Caco-2 (cell line): ENCODE data around the gene IL22. TPM values are rescaled to one million over a fixed set of nuclear protein-coding genes. Genes with fewer than 3 reads are reported as not detected.
"Not testable (repeated sequence)": the region's sequence is repeated elsewhere in the genome, so short reads cannot be mapped to it uniquely, and the experiment has no call there.

ENCODE experiments used
- BruUV-seq: library from RNA; stranded (reverse); fragments of 400-500 nt; replicated peaks from 2 replicates; lab custom pipeline; 2021; lab: Mats Ljungman, UMichigan
- CTCF ChIA-PET: fragments of 300-600 bp; sonication (Branson Sonifier 250); formaldehyde crosslinking; loops from one replicate; lab custom pipeline; 2022; ENCODE audit warnings: antibody characterized with exemption; lab: Charles Lee
- POLR2A ChIA-PET: fragments of 300-600 bp; sonication (Branson Sonifier 250); formaldehyde crosslinking; loops from one replicate; lab custom pipeline; 2022; ENCODE audit warnings: antibody characterized with exemption; lab: Charles Lee
- DNase-seq, 2 experiments: peaks; one replicate each; pipeline versions ENCODE4 v3.0.0 to v3.0.0-alpha.2; 2020 to 2022
- H3K27me3 ChIP-seq: replicated peaks from 2 replicates; pipeline ENCODE4 v1.6.0; 2011; ENCODE audit warnings: low read length; ENCODE audit not compliant: control insufficient read depth, insufficient read depth
- H3K36me3 ChIP-seq: 2 replicates; pipeline ENCODE4 v1.5.1; 2011; ENCODE audit warnings: low read length; ENCODE audit not compliant: control insufficient read depth, insufficient read depth
- H3K4me1 ChIP-seq: fragments of 250-450 bp; sonication (Bioruptor Pico); 2 replicates; pipeline ENCODE4 v1.5.1; 2020; ENCODE audit warnings: mild to moderate bottlenecking
- H3K4me3 ChIP-seq: 2 replicates; pipeline ENCODE4 v1.5.1; 2011; ENCODE audit warnings: low read depth, mild to moderate bottlenecking, control low read depth, low read length
- H3K9me3 ChIP-seq: fragments of 250-450 bp; sonication (Bioruptor Pico); 2 replicates; pipeline ENCODE4 v1.5.1; 2020; ENCODE audit warnings: mild to moderate bottlenecking, moderate library complexity
- H3K27ac Mint-ChIP-seq: one replicate; pipeline ENCODE4 v1.8.0; 2022; ENCODE audit warnings: mixed read lengths; ENCODE audit not compliant: unreplicated experiment
- H3K27me3 Mint-ChIP-seq: one replicate; pipeline ENCODE4 v1.8.0; 2022; ENCODE audit warnings: mixed read lengths; ENCODE audit not compliant: insufficient read depth, unreplicated experiment
- H3K36me3 Mint-ChIP-seq: one replicate; pipeline ENCODE4 v1.8.0; 2022; ENCODE audit warnings: mild to moderate bottlenecking, mixed read lengths; ENCODE audit not compliant: insufficient read depth, unreplicated experiment
- H3K4me1 Mint-ChIP-seq: one replicate; pipeline ENCODE4 v1.8.0; 2022; ENCODE audit warnings: low read depth, mixed read lengths; ENCODE audit not compliant: unreplicated experiment
- H3K4me3 Mint-ChIP-seq: one replicate; pipeline ENCODE4 v1.8.0; 2022; ENCODE audit warnings: mild to moderate bottlenecking, moderate library complexity, mixed read lengths; ENCODE audit not compliant: unreplicated experiment
- H3K9me3 Mint-ChIP-seq: one replicate; pipeline ENCODE4 v1.8.0; 2022; ENCODE audit warnings: mixed read lengths; ENCODE audit not compliant: unreplicated experiment
- intact Hi-C: fragments of 100-400 bp; cut with micrococcal nuclease; formaldehyde crosslinking; loops from one replicate; pipeline ENCODE4 v1.10.0; 2022; ENCODE audit not compliant: unreplicated experiment
- total RNA-seq: library from RNA; stranded (reverse); gene quantifications from 2 replicates; pipeline ENCODE4 v1.2.3, GENCODE V29; 2022
- TF ChIP-seq, protein P1 (sequence below), 2 experiments: fragments of 200-600 bp in 1 of 2; IDR thresholded peaks; 1 replicate in 1 of 2; 2 replicates in 1 of 2; pipeline versions ENCODE4 v1.5.1 to v1.8.0; 2011 to 2022; ENCODE audit warnings: antibody characterized with exemption in 1 of 2, control low read depth in 1 of 2, inconsistent platforms in 1 of 2, low read depth in 1 of 2, low read length in 1 of 2, mild to moderate bottlenecking in 1 of 2, moderate library complexity in 1 of 2; ENCODE audit not compliant: insufficient read depth in 1 of 2, severe bottlenecking in 1 of 2, unreplicated experiment in 1 of 2

IL22 gene
- total RNA-seq, 1 experiment from 2014 or later = not detected

DNA sequence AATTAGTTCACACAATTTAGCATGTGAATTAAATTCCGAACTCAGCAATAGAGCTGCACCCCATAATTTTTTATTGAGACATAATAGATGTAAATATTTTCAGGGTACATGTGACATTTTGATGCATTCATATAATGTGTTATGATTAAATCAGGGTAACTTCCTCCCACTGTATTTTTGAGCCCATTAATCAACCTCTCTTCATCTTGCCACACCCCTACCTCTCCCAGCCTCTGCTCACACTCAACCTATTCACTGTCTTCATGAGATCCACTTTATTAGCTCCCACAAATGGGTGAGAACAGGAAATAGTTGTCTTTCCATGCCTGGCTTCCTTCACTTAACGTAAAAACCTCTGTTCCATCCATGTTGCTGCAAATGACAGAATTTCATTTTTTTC lies 42.5 kb downstream of the IL22 start:
- TF ChIP-seq, protein P1, sequence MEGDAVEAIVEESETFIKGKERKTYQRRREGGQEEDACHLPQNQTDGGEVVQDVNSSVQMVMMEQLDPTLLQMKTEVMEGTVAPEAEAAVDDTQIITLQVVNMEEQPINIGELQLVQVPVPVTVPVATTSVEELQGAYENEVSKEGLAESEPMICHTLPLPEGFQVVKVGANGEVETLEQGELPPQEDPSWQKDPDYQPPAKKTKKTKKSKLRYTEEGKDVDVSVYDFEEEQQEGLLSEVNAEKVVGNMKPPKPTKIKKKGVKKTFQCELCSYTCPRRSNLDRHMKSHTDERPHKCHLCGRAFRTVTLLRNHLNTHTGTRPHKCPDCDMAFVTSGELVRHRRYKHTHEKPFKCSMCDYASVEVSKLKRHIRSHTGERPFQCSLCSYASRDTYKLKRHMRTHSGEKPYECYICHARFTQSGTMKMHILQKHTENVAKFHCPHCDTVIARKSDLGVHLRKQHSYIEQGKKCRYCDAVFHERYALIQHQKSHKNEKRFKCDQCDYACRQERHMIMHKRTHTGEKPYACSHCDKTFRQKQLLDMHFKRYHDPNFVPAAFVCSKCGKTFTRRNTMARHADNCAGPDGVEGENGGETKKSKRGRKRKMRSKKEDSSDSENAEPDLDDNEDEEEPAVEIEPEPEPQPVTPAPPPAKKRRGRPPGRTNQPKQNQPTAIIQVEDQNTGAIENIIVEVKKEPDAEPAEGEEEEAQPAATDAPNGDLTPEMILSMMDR (IDR thresholded peaks at IDR 0.05; ENCODE audit: insufficient read depth in 1 of 2, low read depth in 1 of 2, low read length in 1 of 2, severe bottlenecking in 1 of 2, unreplicated experiment in 1 of 2) = no peak
- no peaks in the 10 kb centered on the region for H3K4me1 ChIP-seq
- H3K27me3 ChIP-seq = no peaks in the 10 kb centered on the region
- Mint-ChIP-seq H3K27me3 (peaks cover 19% of the 10 kb centered on the region), H3K27ac (no peak overlapping the region), H3K9me3 (no peaks in the 10 kb centered on the region), H3K36me3 (no peaks in the 10 kb centered on the region), H3K4me3 (no peak overlapping the region), H3K4me1 (peaks cover 6% of the 10 kb centered on the region)
- H3K4me3 ChIP-seq = no peak overlapping the region
- DNase-seq = no peak
- H3K36me3 ChIP-seq = no peaks in the 10 kb centered on the region
- ChIA-PET POLR2A (no interaction called here), CTCF (no interaction called here)
- intact Hi-C loops = no loop called here
- no TSS peak for BruUV-seq
- H3K9me3 ChIP-seq = no peaks in the 10 kb centered on the region

DNA sequence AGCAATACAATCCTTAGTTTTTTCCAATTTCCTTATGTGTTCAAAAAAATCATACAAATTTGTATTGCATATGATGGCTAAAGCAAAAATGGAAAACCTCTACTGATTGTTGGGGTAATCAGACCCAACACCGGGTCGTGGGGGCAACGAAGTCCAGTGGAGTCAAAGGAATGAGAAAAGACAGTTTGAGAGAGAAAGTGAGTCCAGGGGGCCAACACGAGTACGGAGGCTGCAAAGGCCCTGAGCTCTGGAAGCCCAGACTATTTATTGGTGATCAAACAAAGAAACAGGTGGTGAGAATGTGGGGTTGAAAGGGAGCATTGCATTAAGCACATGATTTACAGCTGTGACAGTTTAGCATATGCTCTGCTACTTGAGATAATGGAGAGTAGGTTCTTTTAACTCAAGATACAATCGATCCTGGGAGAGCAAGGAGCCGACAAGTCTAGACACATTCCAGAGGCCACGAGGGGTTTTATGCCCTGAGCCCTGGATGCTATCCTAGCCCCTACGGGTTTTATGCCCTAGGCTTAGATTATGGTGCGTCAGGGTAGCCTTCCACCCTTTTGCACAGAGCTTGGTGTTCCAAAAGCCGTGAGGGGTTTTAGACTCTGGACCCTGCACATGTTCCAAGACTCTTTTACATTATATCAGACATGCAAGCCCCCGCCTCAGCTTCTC lies 44.2 kb downstream of the IL22 start:
- CTCF ChIA-PET, BruUV-seq, H3K9me3 ChIP-seq, POLR2A ChIA-PET, H3K27me3 ChIP-seq, H3K4me1 ChIP-seq, DNase-seq, H3K36me3 Mint-ChIP-seq, H3K4me3 ChIP-seq, H3K9me3 Mint-ChIP-seq, intact Hi-C loops, H3K4me1 Mint-ChIP-seq, H3K27ac Mint-ChIP-seq, H3K4me3 Mint-ChIP-seq, H3K36me3 ChIP-seq: not testable (repeated sequence)
- H3K27me3 Mint-ChIP-seq = peaks cover 17% of the 10 kb centered on the region

DNA sequence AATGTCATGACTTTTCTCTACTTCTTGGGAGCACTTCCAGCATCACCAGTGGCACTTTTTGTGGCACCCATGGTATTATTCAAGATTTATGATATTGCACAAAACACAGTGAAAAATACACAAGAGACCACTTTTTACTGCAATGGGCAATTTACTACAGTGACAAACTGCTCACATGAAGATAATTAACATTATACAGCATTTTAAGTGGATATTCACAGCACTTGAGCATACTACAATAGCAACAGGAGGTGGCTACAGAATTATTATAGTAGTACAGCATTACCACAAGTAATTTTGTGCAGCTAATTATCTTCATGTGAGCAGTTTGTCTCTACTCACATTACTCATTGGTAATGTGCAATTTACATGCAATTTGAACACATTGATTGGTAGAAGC lies 46.1 kb downstream of the IL22 start:
- intact Hi-C loops = no loop called here
- Histone ChIP-seq H3K4me3 (no peak overlapping the region), H3K9me3 (no peaks in the 10 kb centered on the region), H3K27me3 (no peaks in the 10 kb centered on the region), H3K4me1 (no peaks in the 10 kb centered on the region), H3K36me3 (no peaks in the 10 kb centered on the region)
- DNase-seq = no peak
- Mint-ChIP-seq H3K27me3 (peaks cover 9% of the 10 kb centered on the region), H3K27ac (no peak overlapping the region), H3K4me1 (peaks cover 13% of the 10 kb centered on the region), H3K36me3 (no peaks in the 10 kb centered on the region), H3K4me3 (no peak overlapping the region), H3K9me3 (no peaks in the 10 kb centered on the region)
- no TSS peak for BruUV-seq
- ChIA-PET CTCF (no interaction called here), POLR2A (no interaction called here)
- TF ChIP-seq, protein P1 (IDR thresholded peaks at IDR 0.05; ENCODE audit: insufficient read depth in 1 of 2, low read depth in 1 of 2, low read length in 1 of 2, severe bottlenecking in 1 of 2, unreplicated experiment in 1 of 2) = no peak
